K562 treated with DMSO at 1 percent for 48 hours (cell line): Measurements from ENCODE around the gene RAB37. TPM values are rescaled to one million over a fixed set of nuclear protein-coding genes. Genes with fewer than 3 reads are reported as not detected.

Experiments
- total RNA-seq: library from RNA; unstranded; fragments of 300-600 nt; gene quantifications from 2 replicates; pipeline ENCODE4 v1.2.3, GENCODE V29; 2022; ENCODE audit warnings: low replicate concordance; ENCODE audit errors: extremely low read depth

RAB37 gene
- not detected in 2 replicates for total RNA-seq

DNA sequence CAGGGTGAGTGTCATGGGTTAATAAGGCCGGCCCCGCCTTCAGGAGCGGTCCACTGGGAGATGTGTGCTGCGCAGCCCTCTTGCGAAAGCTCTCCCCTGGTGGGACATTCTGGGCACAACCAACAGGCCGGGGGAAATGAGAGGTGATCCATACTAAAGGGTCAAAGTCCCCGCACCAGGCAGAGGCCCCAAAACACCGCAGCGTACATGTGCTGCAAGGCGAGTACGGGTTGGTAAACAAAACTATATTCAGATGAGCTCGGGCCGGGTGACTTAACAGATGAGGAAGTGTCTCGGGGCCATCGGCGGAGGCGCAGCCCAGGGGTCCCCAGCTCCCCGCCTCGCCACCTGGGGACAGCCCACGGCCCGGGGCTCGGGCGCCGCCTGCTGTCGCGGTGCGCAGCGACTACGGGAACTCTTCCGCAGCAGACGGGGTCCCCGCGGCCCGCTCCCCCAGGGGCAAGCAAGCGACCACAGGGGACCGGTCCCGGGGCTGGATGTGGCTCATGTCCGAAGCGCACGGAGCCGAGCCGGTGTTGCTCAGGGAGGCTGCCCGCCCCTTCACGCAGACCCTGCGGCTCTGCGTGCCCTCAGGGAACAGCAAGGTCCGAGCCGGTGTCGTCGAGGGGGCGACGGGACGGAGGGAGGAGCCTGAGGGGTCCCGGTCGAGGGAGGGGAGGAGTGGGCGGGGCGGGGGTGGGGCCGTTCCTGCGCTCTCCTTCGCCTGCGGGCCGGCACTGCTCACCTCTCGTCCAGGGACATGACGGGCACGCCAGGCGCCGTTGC lies at the start of gene RAB37:
Gene RAB37, plus strand, starts transcription at position 744 of the 786 bp plus-strand sequence. Its CDS starts 17 bp downstream, at position 761.

DNA sequence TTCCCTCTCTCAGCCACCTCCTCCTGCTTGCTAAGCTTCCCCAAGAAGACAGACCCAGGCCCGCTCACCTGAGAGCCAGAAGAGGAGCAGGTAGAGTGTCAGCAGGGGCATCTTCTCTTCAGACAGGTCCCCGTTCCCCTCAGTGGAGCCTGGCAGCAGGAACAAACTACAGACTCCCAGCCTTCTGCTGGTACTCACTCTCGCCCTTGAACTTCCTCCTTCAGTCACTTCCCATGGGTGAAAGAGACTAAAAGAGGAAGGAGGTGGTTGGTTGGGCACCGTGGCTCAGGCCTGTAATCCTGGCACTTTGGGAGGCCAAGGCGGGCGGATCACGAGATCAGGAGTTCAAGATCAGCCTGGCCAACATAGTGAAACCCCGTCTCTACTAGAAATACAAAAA lies 24.3 kb upstream of the RAB37 start, which contains the start of gene CD300LF:
Gene CD300LF, minus strand, starts transcription at position 168 of the 400 bp plus-strand sequence. Its CDS starts 57 bp downstream, at position 111.

DNA sequence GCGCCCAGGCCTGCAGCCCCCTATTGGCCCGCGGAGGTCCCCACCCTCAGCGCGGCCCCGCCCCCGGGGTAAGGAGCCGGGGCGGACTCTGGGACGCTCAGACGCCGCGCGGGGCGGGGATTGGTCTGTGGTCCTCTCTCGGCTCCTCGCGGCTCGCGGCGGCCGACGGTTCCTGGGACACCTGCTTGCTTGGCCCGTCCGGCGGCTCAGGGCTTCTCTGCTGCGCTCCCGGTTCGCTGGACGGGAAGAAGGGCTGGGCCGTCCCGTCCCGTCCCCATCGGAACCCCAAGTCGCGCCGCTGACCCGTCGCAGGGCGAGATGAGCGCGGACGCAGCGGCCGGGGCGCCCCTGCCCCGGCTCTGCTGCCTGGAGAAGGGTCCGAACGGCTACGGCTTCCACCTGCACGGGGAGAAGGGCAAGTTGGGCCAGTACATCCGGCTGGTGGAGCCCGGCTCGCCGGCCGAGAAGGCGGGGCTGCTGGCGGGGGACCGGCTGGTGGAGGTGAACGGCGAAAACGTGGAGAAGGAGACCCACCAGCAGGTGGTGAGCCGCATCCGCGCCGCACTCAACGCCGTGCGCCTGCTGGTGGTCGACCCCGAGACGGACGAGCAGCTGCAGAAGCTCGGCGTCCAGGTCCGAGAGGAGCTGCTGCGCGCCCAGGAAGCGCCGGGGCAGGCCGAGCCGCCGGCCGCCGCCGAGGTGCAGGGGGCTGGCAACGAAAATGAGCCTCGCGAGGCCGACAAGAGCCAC lies 11.6 kb downstream of the RAB37 start, which contains the start of gene NHERF1:
Gene NHERF1, plus strand, starts transcription at position 100 of the 750 bp plus-strand sequence. Its CDS starts 219 bp downstream, at position 319.

GRCh38 chr17:74776044-74776962 lies 39.2 kb downstream of the RAB37 start, which contains the start of gene NAT9:
Gene NAT9 (minus strand): TSS chr17:74776345. CDS start chr17:74775698, 647 bp downstream.

Other genes starting within 250 kb of the RAB37 start
- gene CD300LB, start 205.8 kb upstream of the RAB37 start, total RNA-seq: not detected in 2 replicates
- not detected in 2 replicates for gene CD300C, start 191.1 kb upstream of the RAB37 start, total RNA-seq
- not detected in 2 replicates for gene CD300H, start 169.7 kb upstream of the RAB37 start, total RNA-seq
- gene CD300LD, start 145.0 kb upstream of the RAB37 start, total RNA-seq: not detected in 2 replicates
- not detected in 2 replicates for gene CD300E, start 113.5 kb upstream of the RAB37 start, total RNA-seq
- not detected in 2 replicates for gene CD300LF, start 24.3 kb upstream of the RAB37 start, total RNA-seq
- not detected in 2 replicates for gene NHERF1, start 11.4 kb downstream of the RAB37 start, total RNA-seq
- not detected in 2 replicates for gene NAT9, start 39.1 kb downstream of the RAB37 start, total RNA-seq
- gene GRIN2C, start 122.6 kb downstream of the RAB37 start, total RNA-seq: not detected in 2 replicates
- not detected in 2 replicates for gene FDXR, start 135.7 kb downstream of the RAB37 start, total RNA-seq
- not detected in 2 replicates for gene FADS6, start 156.4 kb downstream of the RAB37 start, total RNA-seq
- not detected in 2 replicates for gene USH1G, start 186.0 kb downstream of the RAB37 start, total RNA-seq
- not detected in 2 replicates for gene OTOP2, start 187.0 kb downstream of the RAB37 start, total RNA-seq
- gene OTOP3, start 198.6 kb downstream of the RAB37 start, total RNA-seq: not detected in 2 replicates
- not detected in 2 replicates for gene HID1, start 235.5 kb downstream of the RAB37 start, total RNA-seq